Fibroblast of villous mesenchyme (primary cell): Measurements from ENCODE around the gene RCCD1. TPM values are rescaled to one million over a fixed set of nuclear protein-coding genes. Genes with fewer than 3 reads are reported as not detected.

Experiments used
- DNase-seq: peaks from one replicate; pipeline ENCODE4 v3.0.0-alpha.2; 2010; ENCODE audit warnings: low read depth
- H3K4me3 ChIP-seq: 2 replicates; pipeline ENCODE4 v1.5.1; 2011; ENCODE audit warnings: low read depth, mild to moderate bottlenecking, low read length
- CTCF ChIP-seq: IDR thresholded peaks from 2 replicates; pipeline ENCODE4 v1.5.1; 2012; ENCODE audit warnings: low read depth, mild to moderate bottlenecking, low read length; ENCODE audit not compliant: insufficient read depth
- total RNA-seq: library from RNA; depleted of rRNA; stranded (reverse); fragments of >200 nt; gene quantifications from 2 replicates; pipeline ENCODE4 v1.2.3, GENCODE V29; 2012

RCCD1 gene
- total RNA-seq, 1 donor = 14.7 TPM

GRCh38 chr15:90914305-90915080 is 40.2 kb upstream of the RCCD1 start:
- TF ChIP-seq CTCF = no peak
- no peak overlapping the region for H3K4me3 ChIP-seq
- no peak for DNase-seq

GRCh38 chr15:90915216-90915807 is 39.4 kb upstream of the RCCD1 start:
- no peak for DNase-seq
- no peak for TF ChIP-seq CTCF
- no peak overlapping the region for H3K4me3 ChIP-seq

- TF ChIP-seq CTCF = no peak
- no peak overlapping the region for H3K4me3 ChIP-seq
- DNase-seq = peak; percentile 32
Measured at GRCh38 chr15:90915808-90916440, 38.8 kb upstream of the RCCD1 start.

- no peak overlapping the region for H3K4me3 ChIP-seq
- no peak for TF ChIP-seq CTCF
- DNase-seq = no peak
Measured at GRCh38 chr15:90916461-90916860, 38.2 kb upstream of the RCCD1 start.

GRCh38 chr15:90917569-90917968 is 37.1 kb upstream of the RCCD1 start:
- no peak for TF ChIP-seq CTCF
- DNase-seq = no peak

GRCh38 chr15:90918034-90918788 is 36.5 kb upstream of the RCCD1 start:
- DNase-seq = no peak
- no peak for TF ChIP-seq CTCF
- H3K4me3 ChIP-seq = no peak overlapping the region

More at GRCh38 chr15:90917569-90917968, 37.1 kb upstream of the RCCD1 start:
- H3K4me3 ChIP-seq = no peak overlapping the region
